Osteocyte (in vitro differentiated cells): ENCODE results near the gene REEP3. TPM values are rescaled to one million over a fixed set of nuclear protein-coding genes. Genes with fewer than 3 reads are reported as not detected.

Experiments used
- DNase-seq: peaks from one replicate; pipeline ENCODE4 v3.0.0; 2021; ENCODE audit warnings: mixed read lengths; ENCODE audit not compliant: unreplicated experiment; ENCODE audit errors: extremely low spot score
- H3K27ac Mint-ChIP-seq: one replicate; pipeline ENCODE4 v1.8.0; 2021; ENCODE audit warnings: mild to moderate bottlenecking, mixed read lengths; ENCODE audit not compliant: unreplicated experiment
- H3K27me3 Mint-ChIP-seq: one replicate; pipeline ENCODE4 v1.8.0; 2021; ENCODE audit warnings: mixed read lengths; ENCODE audit not compliant: unreplicated experiment
- H3K36me3 Mint-ChIP-seq: one replicate; pipeline ENCODE4 v1.8.0; 2021; ENCODE audit warnings: mixed read lengths; ENCODE audit not compliant: unreplicated experiment
- H3K4me1 Mint-ChIP-seq: one replicate; pipeline ENCODE4 v1.8.0; 2021; ENCODE audit warnings: mixed read lengths; ENCODE audit not compliant: unreplicated experiment
- H3K4me3 Mint-ChIP-seq: one replicate; pipeline ENCODE4 v1.8.0; 2021; ENCODE audit warnings: mild to moderate bottlenecking, moderate library complexity, mixed read lengths; ENCODE audit not compliant: unreplicated experiment
- H3K9me3 Mint-ChIP-seq: one replicate; pipeline ENCODE4 v1.8.0; 2021; ENCODE audit warnings: mixed read lengths; ENCODE audit not compliant: unreplicated experiment
- CTCF ChIP-seq: fragments of 200-600 bp; sonication (generic); IDR thresholded peaks from 2 replicates; pipeline ENCODE4 v1.5.0; 2021; ENCODE audit warnings: antibody characterized with exemption, mild to moderate bottlenecking, moderate library complexity
- total RNA-seq: library from RNA; stranded (reverse); gene quantifications from 2 replicates; pipeline ENCODE4 v1.2.1, GENCODE V29; 2021

Gene REEP3
- total RNA-seq, 1 donor from 2014 or later: 85.7 TPM

- no peak for DNase-seq
- H3K27me3 Mint-ChIP-seq: no peaks in the 10 kb centered on the region
- peaks cover 48% of the 10 kb centered on the region for H3K4me1 Mint-ChIP-seq
- no peak overlapping the region for H3K4me3 Mint-ChIP-seq
- H3K36me3 Mint-ChIP-seq: no peaks in the 10 kb centered on the region
- no peak overlapping the region for H3K27ac Mint-ChIP-seq
- no peaks in the 10 kb centered on the region for H3K9me3 Mint-ChIP-seq
- no peak for TF ChIP-seq CTCF
Observed at GRCh38 chr10:63631991-63632390, 110.8 kb downstream of the REEP3 start.

GRCh38 chr10:63633677-63634487 is 112.7 kb downstream of the REEP3 start:
- H3K4me3 Mint-ChIP-seq: no peak overlapping the region
- H3K4me1 Mint-ChIP-seq: peaks cover 33% of the 10 kb centered on the region
- H3K36me3 Mint-ChIP-seq: no peaks in the 10 kb centered on the region
- no peaks in the 10 kb centered on the region for H3K27me3 Mint-ChIP-seq
- H3K27ac Mint-ChIP-seq: no peak overlapping the region
- DNase-seq: no peak
- H3K9me3 Mint-ChIP-seq: no peaks in the 10 kb centered on the region
- TF ChIP-seq CTCF: peak; percentile 67

GRCh38 chr10:63634488-63635065 is 113.4 kb downstream of the REEP3 start:
- no peak for DNase-seq
- Mint-ChIP-seq H3K27ac (no peak overlapping the region), H3K36me3 (no peaks in the 10 kb centered on the region), H3K4me3 (no peak overlapping the region), H3K4me1 (peaks cover 29% of the 10 kb centered on the region), H3K9me3 (no peaks in the 10 kb centered on the region), H3K27me3 (no peaks in the 10 kb centered on the region)
- TF ChIP-seq CTCF: no peak

- no peak for DNase-seq
- H3K9me3 Mint-ChIP-seq: no peaks in the 10 kb centered on the region
- no peak for TF ChIP-seq CTCF
- no peaks in the 10 kb centered on the region for H3K27me3 Mint-ChIP-seq
- no peaks in the 10 kb centered on the region for H3K36me3 Mint-ChIP-seq
- H3K4me1 Mint-ChIP-seq: peaks cover 17% of the 10 kb centered on the region
- H3K27ac Mint-ChIP-seq: no peak overlapping the region
- H3K4me3 Mint-ChIP-seq: no peak overlapping the region
Observed at GRCh38 chr10:63636812-63637211, 115.6 kb downstream of the REEP3 start.

GRCh38 chr10:63637901-63638327 is 116.7 kb downstream of the REEP3 start:
- no peaks in the 10 kb centered on the region for H3K9me3 Mint-ChIP-seq
- no peaks in the 10 kb centered on the region for H3K27me3 Mint-ChIP-seq

More at GRCh38 chr10:63637901-63638327, 116.7 kb downstream of the REEP3 start:
- Mint-ChIP-seq H3K27ac (no peak overlapping the region), H3K36me3 (no peaks in the 10 kb centered on the region), H3K4me1 (peaks cover 13% of the 10 kb centered on the region), H3K4me3 (no peak overlapping the region)
- no peak for DNase-seq
- no peak for TF ChIP-seq CTCF
